KOPT-K1 (cell line): ENCODE results near the gene GLUL.
A peak's percentile ranks its signal among the peaks of the same experiment; 100 is the strongest.

Experiments used
- H3K27ac ChIP-seq: fragments of 200-600 bp; sonication (generic); 2 replicates; pipeline ENCODE4 v1.5.1; 2016; ENCODE audit warnings: antibody characterized with exemption, mild to moderate bottlenecking, low read depth, low read length; ENCODE audit not compliant: poor library complexity, severe bottlenecking
- H3K36me3 ChIP-seq: fragments of 200-600 bp; sonication (generic); 2 replicates; pipeline ENCODE4 v1.5.1; 2017; ENCODE audit warnings: antibody characterized with exemption, mild to moderate bottlenecking, low read length, moderate library complexity; ENCODE audit not compliant: insufficient read depth
- H3K9me3 ChIP-seq: fragments of 200-600 bp; sonication (generic); 2 replicates; pipeline ENCODE4 v1.5.1; 2017; ENCODE audit warnings: antibody characterized with exemption, low read length, mild to moderate bottlenecking; ENCODE audit not compliant: insufficient read depth, poor library complexity, severe bottlenecking

The GLUL gene

GRCh38 chr1:182406012-182406411 lies 14.4 kb upstream of the GLUL start:
- peaks cover 8% of the 10 kb centered on the region for H3K9me3 ChIP-seq
- no peaks in the 10 kb centered on the region for H3K36me3 ChIP-seq
- no peak overlapping the region for H3K27ac ChIP-seq

- H3K27ac ChIP-seq, result no peak overlapping the region
- peaks cover 8% of the 10 kb centered on the region for H3K9me3 ChIP-seq
- no peaks in the 10 kb centered on the region for H3K36me3 ChIP-seq
These were observed 14.0 kb upstream of the GLUL start for GRCh38 chr1:182405578-182405977.

GRCh38 chr1:182404781-182405180 lies 13.2 kb upstream of the GLUL start:
- Histone ChIP-seq H3K27ac (no peak overlapping the region), H3K9me3 (peaks cover 8% of the 10 kb centered on the region), H3K36me3 (no peaks in the 10 kb centered on the region)

- Histone ChIP-seq H3K36me3 (no peaks in the 10 kb centered on the region), H3K27ac (no peak within 1 kb of the TSS), H3K9me3 (peaks cover 3% of the 10 kb centered on the region)
These were observed 9.0 kb upstream of the GLUL start, which contains the start of gene TEDDM1 for GRCh38 chr1:182400567-182400966. Gene TEDDM1 (minus strand): TSS chr1:182400667. CDS start chr1:182400485, 182 bp downstream.

- Histone ChIP-seq H3K36me3 (no peaks in the 10 kb centered on the region), H3K9me3 (no peaks in the 10 kb centered on the region), H3K27ac (no peak overlapping the region)
These were observed 6.2 kb upstream of the GLUL start for GRCh38 chr1:182397653-182398393.

- Histone ChIP-seq H3K36me3 (no peaks in the 10 kb centered on the region), H3K9me3 (no peaks in the 10 kb centered on the region), H3K27ac (no peak overlapping the region)
These were observed 4.3 kb upstream of the GLUL start for GRCh38 chr1:182395906-182396305.

GRCh38 chr1:182394055-182394775 lies 2.6 kb upstream of the GLUL start:
- peaks cover 15% of the 10 kb centered on the region for H3K36me3 ChIP-seq
- H3K9me3 ChIP-seq, result no peaks in the 10 kb centered on the region
- no peak overlapping the region for H3K27ac ChIP-seq

GRCh38 chr1:182392050-182393028 lies 749 bp upstream of the GLUL start:
- Histone ChIP-seq H3K9me3 (no peaks in the 10 kb centered on the region), H3K27ac (peak overlapping the region; percentile 90), H3K36me3 (peaks cover 33% of the 10 kb centered on the region)

GRCh38 chr1:182391028-182391361 lies 595 bp downstream of the GLUL start:
- Histone ChIP-seq H3K9me3 (no peaks in the 10 kb centered on the region), H3K36me3 (peaks cover 47% of the 10 kb centered on the region), H3K27ac (peak overlapping the region; percentile 90)

GRCh38 chr1:182389619-182390047 lies 2.0 kb downstream of the GLUL start:
- H3K9me3 ChIP-seq, result no peaks in the 10 kb centered on the region
- peak overlapping the region; percentile 90 for H3K27ac ChIP-seq
- peaks cover 60% of the 10 kb centered on the region for H3K36me3 ChIP-seq

GRCh38 chr1:182388392-182389134 lies 3.0 kb downstream of the GLUL start:
- H3K36me3 ChIP-seq, result peaks cover 71% of the 10 kb centered on the region

GRCh38 chr1:182387566-182387965 lies 4.0 kb downstream of the GLUL start:
- Histone ChIP-seq H3K9me3 (no peaks in the 10 kb centered on the region), H3K36me3 (peaks cover 81% of the 10 kb centered on the region), H3K27ac (no peak overlapping the region)

More at GRCh38 chr1:182388392-182389134, 3.0 kb downstream of the GLUL start:
- Histone ChIP-seq H3K27ac (peak overlapping the region; percentile 90), H3K9me3 (no peaks in the 10 kb centered on the region)

GRCh38 chr1:182386980-182387379 lies 4.6 kb downstream of the GLUL start:
- no peak overlapping the region for H3K27ac ChIP-seq
- H3K36me3 ChIP-seq, result peaks cover 87% of the 10 kb centered on the region
- no peaks in the 10 kb centered on the region for H3K9me3 ChIP-seq
